Stimulated activated memory B cell treated with anti-CD40 and anti-IgM and Interleukin-4, amounts not matched to agents 10 μg/mL and 1 μg/mL and 100 μg/mL, for 72 hours (primary cell): ENCODE data around the gene C1orf52.
"Not testable (repeated sequence)": the region's sequence is repeated elsewhere in the genome, so short reads cannot be mapped to it uniquely, and the experiment has no call there.

Experiments
- ATAC-seq: fragments of 150-1000 bp; cut with Tn5 transposase; 2 replicates; pipeline ENCODE4 v1.10.0; 2021
- H3K27ac Mint-ChIP-seq: one replicate; pipeline ENCODE4 v1.8.0; 2022; ENCODE audit warnings: mild to moderate bottlenecking, mixed read lengths
- H3K27me3 Mint-ChIP-seq: one replicate; pipeline ENCODE4 v1.8.0; 2022; ENCODE audit warnings: mixed read lengths
- H3K36me3 Mint-ChIP-seq: one replicate; pipeline ENCODE4 v1.8.0; 2022; ENCODE audit warnings: mixed read lengths
- H3K4me1 Mint-ChIP-seq: one replicate; pipeline ENCODE4 v1.8.0; 2022; ENCODE audit warnings: mixed read lengths
- H3K4me3 Mint-ChIP-seq: one replicate; pipeline ENCODE4 v1.8.0; 2022; ENCODE audit warnings: mild to moderate bottlenecking, moderate library complexity, mixed read lengths
- H3K9me3 Mint-ChIP-seq: one replicate; pipeline ENCODE4 v1.8.0; 2022; ENCODE audit warnings: mixed read lengths

C1orf52 gene

DNA sequence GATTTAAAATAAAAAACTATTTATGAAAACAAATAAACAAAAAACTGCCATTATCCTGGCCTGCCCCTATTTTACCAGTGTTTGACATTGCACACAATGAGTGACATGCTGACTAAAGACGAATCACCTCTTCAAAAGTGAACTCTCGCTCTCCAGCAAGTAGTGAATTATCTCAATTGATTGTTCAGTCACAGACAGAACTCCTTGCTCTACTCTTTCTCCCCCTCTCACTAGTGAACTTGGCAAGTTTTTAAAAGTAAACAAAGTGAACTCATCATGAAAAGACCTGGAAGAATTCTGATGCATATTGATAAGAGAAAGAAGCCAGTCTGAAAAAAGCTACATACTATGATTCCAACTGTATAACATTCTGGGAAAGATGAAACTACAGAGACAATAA is 4.7 kb upstream of the C1orf52 start:
- no peak overlapping the region for H3K4me3 Mint-ChIP-seq
- H3K36me3 Mint-ChIP-seq, result peaks cover 31% of the 10 kb centered on the region
- peaks cover 3% of the 10 kb centered on the region for H3K9me3 Mint-ChIP-seq
- ATAC-seq, result no peak
- H3K4me1 Mint-ChIP-seq, result peaks cover 12% of the 10 kb centered on the region
- H3K27me3 Mint-ChIP-seq, result no peaks in the 10 kb centered on the region
- no peak overlapping the region for H3K27ac Mint-ChIP-seq

DNA sequence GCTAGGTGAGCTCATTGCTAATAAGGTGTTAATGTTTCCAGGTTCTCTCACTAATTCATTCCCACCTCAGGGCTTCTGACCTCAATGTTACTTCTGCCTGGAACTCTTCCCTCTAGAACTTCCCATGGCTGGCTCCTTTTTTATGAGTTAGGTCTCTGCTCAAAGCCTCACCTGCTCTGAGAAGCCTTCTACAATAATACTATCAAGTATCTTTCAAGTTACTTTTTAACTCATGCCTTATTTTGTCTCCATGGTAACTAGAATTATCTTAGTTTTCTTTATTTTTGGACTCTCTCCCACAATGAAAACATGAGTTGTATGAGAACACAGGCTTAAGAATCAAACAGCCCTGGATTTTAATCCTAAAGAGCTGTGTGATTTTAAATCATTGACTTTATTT is 3.5 kb upstream of the C1orf52 start:
- no peak overlapping the region for H3K27ac Mint-ChIP-seq

DNA sequence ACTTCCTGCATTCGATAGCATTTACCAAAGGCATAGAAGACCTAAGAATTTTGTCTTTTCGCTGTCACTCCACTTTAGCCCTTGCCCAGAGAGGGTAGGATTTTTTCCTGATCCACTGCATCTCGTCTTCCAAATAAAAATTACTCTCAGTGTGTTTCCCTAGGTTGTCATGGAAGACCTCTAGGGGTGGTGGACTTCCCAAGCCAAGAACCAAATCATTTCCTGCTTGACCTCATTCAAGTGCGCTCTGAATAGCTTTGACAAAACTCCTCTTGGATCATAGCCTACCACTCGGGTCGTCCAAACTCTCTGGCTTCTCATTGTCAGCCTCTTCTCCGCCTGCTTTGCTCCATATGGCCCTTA is 431 bp upstream of the C1orf52 start:
- ATAC-seq, result no peak
- Mint-ChIP-seq H3K4me1 (peaks cover 28% of the 10 kb centered on the region), H3K27ac (peak overlapping the region; percentile 97), H3K9me3 (peaks cover 3% of the 10 kb centered on the region), H3K4me3 (peak overlapping the region; percentile 99), H3K27me3 (no peaks in the 10 kb centered on the region), H3K36me3 (peaks cover 36% of the 10 kb centered on the region)

More for the DNA sequence above, 3.5 kb upstream of the C1orf52 start:
- Mint-ChIP-seq H3K4me1 (peaks cover 14% of the 10 kb centered on the region), H3K27me3 (no peaks in the 10 kb centered on the region), H3K36me3 (peaks cover 26% of the 10 kb centered on the region), H3K9me3 (peaks cover 3% of the 10 kb centered on the region), H3K4me3 (no peak overlapping the region)
- ATAC-seq, result no peak

DNA sequence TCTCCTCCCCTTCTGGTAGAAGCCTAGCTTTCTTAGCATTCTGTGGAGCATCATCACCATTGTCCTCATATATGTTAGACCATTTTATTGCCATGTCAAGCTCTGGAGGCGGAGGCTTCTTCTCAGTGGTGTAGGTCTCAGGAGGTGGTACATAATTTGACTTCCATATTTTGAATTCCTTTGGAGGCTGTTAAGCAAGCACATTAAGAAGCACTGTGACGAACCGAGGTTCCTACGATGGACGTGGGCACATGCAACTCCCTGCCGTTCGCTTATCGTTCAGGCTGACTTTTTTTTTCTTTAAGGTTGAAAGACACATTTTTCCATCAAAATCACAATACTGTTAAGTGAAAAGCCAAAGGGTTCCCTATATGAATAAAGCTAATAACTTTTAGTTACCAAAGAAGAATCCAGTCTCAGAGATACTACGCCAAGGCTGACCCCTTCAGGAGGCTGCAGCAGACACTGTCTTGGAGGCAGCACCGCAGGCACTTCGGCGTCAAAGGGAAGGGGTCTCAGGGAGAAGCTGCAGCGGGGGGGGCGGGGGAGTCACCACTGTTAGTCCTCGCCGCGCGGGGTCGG is 835 bp downstream of the C1orf52 start:
- Mint-ChIP-seq H3K27ac (peak overlapping the region; percentile 97), H3K36me3 (peaks cover 26% of the 10 kb centered on the region), H3K4me3 (peak overlapping the region; percentile 99), H3K4me1 (peaks cover 33% of the 10 kb centered on the region), H3K9me3 (peaks cover 3% of the 10 kb centered on the region), H3K27me3 (no peaks in the 10 kb centered on the region)
- no peak for ATAC-seq

DNA sequence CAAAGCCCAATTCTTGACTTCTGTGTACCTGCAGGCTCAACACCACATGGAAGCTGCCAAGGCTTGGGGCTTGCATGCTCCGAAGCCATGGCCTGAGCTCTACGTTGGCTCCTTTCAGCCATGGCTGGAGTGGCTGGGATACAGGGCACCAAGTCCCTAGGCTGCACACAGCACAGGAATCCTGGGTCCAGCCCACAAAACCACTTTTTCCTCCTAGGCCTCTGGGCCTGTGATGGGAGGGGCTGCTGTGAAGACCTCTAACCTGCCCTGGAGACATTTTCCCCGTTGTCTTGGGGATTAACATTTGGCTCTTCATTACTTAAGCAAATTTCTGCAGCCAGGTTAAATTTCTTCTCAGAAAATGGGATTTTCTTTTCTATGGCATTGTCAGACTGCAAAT is 10.4 kb downstream of the C1orf52 start:
- H3K27ac Mint-ChIP-seq, H3K27me3 Mint-ChIP-seq, ATAC-seq, H3K4me3 Mint-ChIP-seq, H3K9me3 Mint-ChIP-seq: not testable (repeated sequence)
- peaks cover 29% of the 10 kb centered on the region for H3K36me3 Mint-ChIP-seq
- H3K4me1 Mint-ChIP-seq, result peaks cover 12% of the 10 kb centered on the region

DNA sequence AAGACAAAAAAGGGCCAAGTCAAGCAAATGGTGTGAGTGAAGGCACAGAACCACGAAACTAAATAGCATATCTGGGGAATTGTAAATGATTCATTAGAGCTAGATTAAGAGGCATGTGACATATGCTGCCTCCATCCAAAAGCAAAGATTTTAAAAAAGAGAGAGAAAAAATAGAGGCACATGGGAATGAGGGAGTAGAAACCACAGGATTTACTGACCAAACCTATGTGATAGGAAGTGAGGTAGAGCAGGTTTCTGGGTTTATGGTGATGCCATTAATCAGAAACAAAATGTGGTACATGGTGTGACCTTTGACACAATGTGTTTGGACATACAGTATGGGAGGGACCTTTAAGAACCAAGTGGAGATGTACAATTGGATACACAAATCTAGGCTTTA is 13.6 kb downstream of the C1orf52 start:
- peaks cover 5% of the 10 kb centered on the region for H3K9me3 Mint-ChIP-seq
- H3K4me3 Mint-ChIP-seq, result no peak overlapping the region
- no peak overlapping the region for H3K27ac Mint-ChIP-seq
- peaks cover 17% of the 10 kb centered on the region for H3K36me3 Mint-ChIP-seq
- H3K4me1 Mint-ChIP-seq, result peaks cover 4% of the 10 kb centered on the region
- no peak for ATAC-seq
- H3K27me3 Mint-ChIP-seq, result no peaks in the 10 kb centered on the region

DNA sequence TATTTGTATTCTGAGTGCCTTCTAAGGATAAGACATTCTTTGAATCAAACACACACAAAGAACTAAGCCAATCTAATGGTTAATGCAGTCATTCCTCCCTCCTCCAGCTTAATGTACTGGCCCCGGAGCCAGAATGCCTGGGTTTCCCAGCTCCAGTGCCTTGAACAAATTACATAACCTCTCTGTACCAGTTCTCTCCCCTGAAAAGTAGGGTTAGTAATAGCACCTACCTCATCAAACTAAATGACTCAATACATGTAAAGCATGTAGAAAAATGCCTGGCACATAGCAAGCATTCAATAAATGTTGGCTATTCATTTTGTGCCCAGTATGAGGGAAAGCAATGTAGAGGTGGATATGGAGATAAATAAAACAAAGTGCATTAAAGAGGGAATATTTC is 14.0 kb downstream of the C1orf52 start:
- Mint-ChIP-seq H3K4me3 (no peak overlapping the region), H3K36me3 (peaks cover 13% of the 10 kb centered on the region), H3K9me3 (peaks cover 5% of the 10 kb centered on the region), H3K27ac (no peak overlapping the region), H3K27me3 (no peaks in the 10 kb centered on the region), H3K4me1 (peaks cover 2% of the 10 kb centered on the region)
- ATAC-seq, result no peak

DNA sequence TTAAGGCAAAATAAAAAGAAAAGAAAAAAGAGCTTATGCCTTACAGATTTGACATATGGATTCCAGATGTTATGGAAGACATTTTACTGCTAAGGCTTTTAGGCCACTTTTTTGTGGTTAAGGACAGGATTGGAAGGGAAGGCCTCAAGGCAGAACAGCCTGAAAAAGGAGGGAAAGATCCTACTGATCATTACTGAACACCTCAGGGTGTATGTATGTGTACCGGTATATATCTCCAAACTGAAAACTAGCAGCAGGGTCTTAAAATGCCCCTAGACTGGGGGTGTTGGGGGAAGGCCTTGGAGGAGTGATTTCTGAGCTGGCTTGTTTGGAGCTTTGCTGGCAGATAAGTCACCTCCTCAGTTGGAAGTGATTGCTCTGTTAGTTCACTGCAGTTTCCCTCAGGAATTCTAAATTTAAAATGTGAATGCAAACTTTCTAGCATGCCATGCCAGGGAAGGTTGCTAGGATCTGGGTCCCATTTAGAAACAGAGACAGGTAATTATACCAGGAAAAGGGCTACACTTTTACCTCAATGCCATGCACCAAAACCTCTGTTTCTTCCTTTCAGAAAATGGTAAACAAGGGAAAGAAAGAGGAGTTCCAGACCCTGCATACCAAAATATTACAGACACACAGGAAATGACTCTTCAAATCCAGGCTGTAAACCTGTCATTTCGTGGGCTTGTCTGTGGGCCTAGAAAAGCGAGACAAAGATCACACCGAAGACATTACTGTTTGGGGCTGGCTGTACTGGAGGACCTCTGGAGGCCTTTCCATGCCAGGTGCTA is 15.0 kb downstream of the C1orf52 start:
- H3K36me3 Mint-ChIP-seq, result peaks cover 3% of the 10 kb centered on the region

DNA sequence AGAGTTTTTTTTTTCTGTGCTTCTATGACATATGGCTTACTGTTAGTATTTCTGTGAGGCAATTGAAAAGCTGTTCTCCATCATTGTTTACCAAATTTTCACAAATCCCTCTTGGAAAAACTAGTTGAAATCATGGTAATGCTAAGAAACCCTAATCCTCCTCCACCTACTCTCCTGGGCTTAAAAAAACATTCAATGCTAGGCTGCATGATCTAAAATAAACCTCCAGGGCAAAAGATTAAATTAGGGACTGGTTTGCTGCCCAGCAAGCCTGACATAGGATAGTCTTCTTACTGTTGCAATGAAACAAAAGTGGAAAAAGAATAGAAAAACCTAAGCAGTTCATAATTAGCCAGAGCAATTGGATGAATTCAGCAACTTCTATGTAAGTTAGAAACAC is 16.1 kb downstream of the C1orf52 start:
- Mint-ChIP-seq H3K27me3 (no peaks in the 10 kb centered on the region), H3K9me3 (peaks cover 3% of the 10 kb centered on the region), H3K36me3 (no peaks in the 10 kb centered on the region), H3K27ac (no peak overlapping the region), H3K4me3 (no peak overlapping the region), H3K4me1 (no peaks in the 10 kb centered on the region)
- ATAC-seq, result no peak

More for the DNA sequence above, 15.0 kb downstream of the C1orf52 start:
- no peaks in the 10 kb centered on the region for H3K4me1 Mint-ChIP-seq
- H3K4me3 Mint-ChIP-seq, result no peak overlapping the region
- H3K9me3 Mint-ChIP-seq, result peaks cover 4% of the 10 kb centered on the region
- no peaks in the 10 kb centered on the region for H3K27me3 Mint-ChIP-seq
- H3K27ac Mint-ChIP-seq, result no peak overlapping the region
- ATAC-seq, result no peak

DNA sequence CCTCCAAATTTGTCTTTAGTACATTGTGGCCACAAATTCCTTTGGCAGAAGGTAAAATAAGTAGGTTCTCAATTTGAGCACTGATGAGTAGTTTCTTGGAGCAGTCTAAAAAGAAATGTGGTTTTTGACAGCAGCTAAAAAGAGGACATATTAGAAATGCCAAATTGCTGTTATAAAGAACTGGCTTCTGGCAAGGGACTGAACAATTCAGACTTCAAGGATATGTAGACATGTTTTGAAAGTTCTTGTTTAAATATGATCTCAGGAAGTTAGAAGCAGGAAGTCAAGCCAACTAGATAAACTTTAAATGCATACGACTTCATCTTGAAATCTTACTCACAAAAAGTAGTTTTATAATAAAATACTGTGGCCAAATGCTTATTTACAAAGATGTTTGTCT is 18.8 kb downstream of the C1orf52 start:
- no peak overlapping the region for H3K27ac Mint-ChIP-seq
- no peaks in the 10 kb centered on the region for H3K9me3 Mint-ChIP-seq
- H3K4me3 Mint-ChIP-seq, result no peak overlapping the region
- peaks cover 8% of the 10 kb centered on the region for H3K27me3 Mint-ChIP-seq
- no peak for ATAC-seq
- no peaks in the 10 kb centered on the region for H3K4me1 Mint-ChIP-seq
- no peaks in the 10 kb centered on the region for H3K36me3 Mint-ChIP-seq

DNA sequence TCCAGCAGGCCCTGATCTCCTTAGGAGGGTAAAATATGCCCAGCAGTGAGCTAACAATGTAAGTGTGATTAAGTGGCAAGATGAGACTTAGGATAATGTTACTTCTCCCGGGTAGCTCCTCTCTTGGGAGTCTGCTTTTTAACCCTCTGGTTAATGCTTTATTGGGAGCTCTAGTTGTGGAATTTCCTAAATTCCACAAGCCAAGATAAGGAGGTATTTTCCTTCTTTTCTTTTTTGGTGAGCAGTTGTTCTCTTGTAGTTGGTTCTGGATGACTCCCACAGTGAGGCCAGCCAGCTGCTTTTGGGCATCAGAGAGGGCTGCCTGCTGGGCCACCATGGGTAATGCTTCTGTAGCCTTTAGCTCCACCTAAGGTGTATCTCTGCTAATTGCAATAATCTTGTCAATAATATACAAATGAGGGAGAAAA is 19.3 kb downstream of the C1orf52 start:
- Mint-ChIP-seq H3K27ac (no peak overlapping the region), H3K27me3 (peaks cover 8% of the 10 kb centered on the region), H3K4me1 (no peaks in the 10 kb centered on the region), H3K4me3 (no peak overlapping the region), H3K36me3 (no peaks in the 10 kb centered on the region), H3K9me3 (no peaks in the 10 kb centered on the region)
- no peak for ATAC-seq

DNA sequence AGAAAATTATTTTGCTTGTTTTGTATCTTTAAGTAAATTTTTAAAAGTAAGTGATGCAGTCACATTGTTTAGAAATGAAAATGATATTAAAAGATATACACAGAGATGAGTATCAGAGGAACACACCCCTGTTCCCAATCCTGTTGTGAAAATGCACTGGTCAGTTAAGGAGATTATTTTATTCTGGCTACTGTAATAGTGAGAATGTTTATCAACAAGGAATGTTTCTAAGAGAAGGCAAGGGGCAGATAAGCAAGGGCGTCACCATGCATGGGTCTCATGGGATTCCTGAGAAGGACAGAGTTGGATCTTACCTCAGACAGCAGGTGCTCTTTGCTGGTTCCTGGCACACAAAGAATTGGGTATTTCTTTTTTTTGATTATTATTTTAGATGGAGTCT is 21.8 kb downstream of the C1orf52 start:
- ATAC-seq, result no peak
- H3K4me1 Mint-ChIP-seq, result no peaks in the 10 kb centered on the region
- no peak overlapping the region for H3K27ac Mint-ChIP-seq
- no peak overlapping the region for H3K4me3 Mint-ChIP-seq
- peaks cover 8% of the 10 kb centered on the region for H3K27me3 Mint-ChIP-seq
- no peaks in the 10 kb centered on the region for H3K36me3 Mint-ChIP-seq
- no peaks in the 10 kb centered on the region for H3K9me3 Mint-ChIP-seq

DNA sequence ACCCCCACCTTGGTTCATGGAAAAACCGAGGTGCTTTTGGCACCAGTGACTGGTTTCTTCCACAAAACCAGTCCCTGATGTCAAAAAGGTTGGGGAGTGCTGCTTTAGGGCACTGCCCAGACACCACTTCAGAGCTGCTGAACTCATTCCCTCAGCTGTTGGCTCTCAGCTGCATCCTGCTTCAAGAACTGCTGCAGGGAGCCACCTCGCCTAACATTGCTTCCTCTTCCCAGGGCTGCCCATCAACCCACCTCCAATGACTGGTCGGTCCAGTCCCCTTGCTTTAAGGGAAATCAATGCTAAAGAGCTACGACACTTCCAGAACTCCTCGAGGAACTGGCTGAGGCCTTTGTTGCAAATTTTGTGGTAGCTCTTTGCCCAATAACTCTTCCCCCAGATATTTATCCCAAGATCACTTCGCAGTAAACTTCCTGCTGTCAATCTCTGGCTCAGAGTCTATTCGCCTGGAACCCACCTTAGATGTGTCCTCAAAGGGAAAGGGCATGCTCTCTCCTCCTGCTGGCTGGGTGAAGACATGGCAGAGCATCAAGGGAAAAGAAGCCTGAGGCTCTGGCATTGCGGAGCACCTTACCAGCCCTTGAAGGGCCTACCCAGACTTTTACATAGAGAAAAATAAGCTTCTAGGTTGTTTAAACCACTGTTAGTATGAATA is 29.0 kb downstream of the C1orf52 start:
- ATAC-seq, result no peak
- Mint-ChIP-seq H3K9me3 (no peaks in the 10 kb centered on the region), H3K27ac (no peak overlapping the region), H3K4me3 (no peak overlapping the region), H3K36me3 (no peaks in the 10 kb centered on the region), H3K27me3 (no peaks in the 10 kb centered on the region), H3K4me1 (no peaks in the 10 kb centered on the region)

DNA sequence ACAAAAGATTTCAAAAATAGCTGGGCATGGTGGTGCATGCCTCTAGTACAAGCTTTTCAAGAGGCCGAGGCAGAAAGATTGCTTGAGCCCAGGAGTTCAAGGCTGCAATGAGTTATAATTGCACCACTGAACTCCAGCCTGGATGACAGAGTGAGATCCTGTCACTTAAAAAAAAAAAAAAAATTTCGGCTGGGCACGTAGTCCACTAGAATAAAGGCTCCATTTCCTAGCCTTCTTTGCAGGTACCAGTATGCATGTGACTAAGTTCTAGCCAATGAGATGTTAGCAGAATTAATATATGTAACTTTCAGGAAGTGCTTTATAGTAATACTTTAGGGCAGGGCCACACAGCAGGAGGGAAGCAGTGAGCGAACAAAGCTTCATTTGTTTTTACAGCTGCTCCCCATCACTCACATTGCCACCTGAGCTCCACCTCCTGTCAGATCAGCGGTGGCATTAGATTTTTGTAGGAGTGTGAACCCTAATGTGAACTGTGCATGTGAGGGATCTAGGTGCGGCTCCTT is 29.8 kb downstream of the C1orf52 start:
- no peaks in the 10 kb centered on the region for H3K4me1 Mint-ChIP-seq
- H3K36me3 Mint-ChIP-seq, result no peaks in the 10 kb centered on the region
- no peaks in the 10 kb centered on the region for H3K27me3 Mint-ChIP-seq
- no peaks in the 10 kb centered on the region for H3K9me3 Mint-ChIP-seq
- no peak overlapping the region for H3K27ac Mint-ChIP-seq
- no peak for ATAC-seq
- H3K4me3 Mint-ChIP-seq, result no peak overlapping the region

DNA sequence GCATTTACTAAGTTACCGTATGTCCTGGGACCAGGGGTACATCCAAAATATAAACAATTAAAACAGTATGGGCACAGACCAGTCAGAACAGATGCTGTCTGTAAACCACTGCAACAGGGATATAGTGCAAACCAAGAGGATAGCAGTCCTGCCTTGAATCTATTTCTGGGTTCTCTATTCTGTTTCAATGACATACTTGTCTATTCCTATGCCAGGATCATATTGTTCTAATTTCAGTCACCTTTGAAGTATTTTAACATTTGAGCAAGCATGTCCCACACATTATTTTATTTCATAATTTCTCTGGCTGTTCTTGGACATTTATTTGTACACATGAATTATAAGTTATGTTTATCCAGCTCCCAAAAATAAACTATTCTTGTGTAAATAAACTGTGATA is 30.5 kb downstream of the C1orf52 start:
- H3K4me3 Mint-ChIP-seq, result no peak overlapping the region
- H3K36me3 Mint-ChIP-seq, result no peaks in the 10 kb centered on the region
- no peaks in the 10 kb centered on the region for H3K27me3 Mint-ChIP-seq
- ATAC-seq, result no peak
- no peaks in the 10 kb centered on the region for H3K9me3 Mint-ChIP-seq
- no peaks in the 10 kb centered on the region for H3K4me1 Mint-ChIP-seq
- H3K27ac Mint-ChIP-seq, result no peak overlapping the region
